K562 (cell line): ENCODE measurements around the gene ZFX.
A peak's percentile ranks its signal among the peaks of the same experiment; 100 is the strongest.

ENCODE experiments used
- ATF1 ChIP-seq, 2 experiments: fragments of 450-650 bp in 1 of 2; IDR thresholded peaks; 2 replicates each; pipeline ENCODE4 v1.6.1; 2016; ENCODE audit warnings: missing compliant biosample characterization in 1 of 2, missing genetic modification characterization in 1 of 2
- CHD4 ChIP-seq: fragments of 200-600 bp; sonication (generic); IDR thresholded peaks from 3 replicates; pipeline ENCODE4 v1.6.1; 2012; ENCODE audit warnings: low read depth, mild to moderate bottlenecking, mixed read lengths, low read length, inconsistent platforms; ENCODE audit not compliant: insufficient read depth, insufficient replicate concordance, poor library complexity, severe bottlenecking
- EGR1 ChIP-seq: fragments of 450-650 bp; conservative IDR thresholded peaks from 2 replicates; pipeline ENCODE4 v1.6.1; 2017; ENCODE audit warnings: mild to moderate bottlenecking
- EZH2 ChIP-seq: IDR thresholded peaks from 2 replicates; pipeline ENCODE4 v1.6.1; 2012; ENCODE audit warnings: low read depth, mild to moderate bottlenecking, inconsistent platforms, low read length, borderline replicate concordance
- NELFE ChIP-seq: IDR thresholded peaks from 2 replicates; pipeline ENCODE4 v1.6.1; 2011; ENCODE audit warnings: mild to moderate bottlenecking; ENCODE audit not compliant: insufficient read depth, insufficient read length
- POLR2A ChIP-seq: fragments of 450-650 bp; conservative IDR thresholded peaks from 2 replicates; pipeline ENCODE4 v1.6.1; 2016
- TF ChIP-seq, protein P1 (sequence below): fragments of 450-650 bp; IDR thresholded peaks from 2 replicates; pipeline ENCODE4 v1.6.1; 2016; ENCODE audit warnings: antibody characterized with exemption
- TF ChIP-seq, protein P2 (sequence below): fragments of 250-450 bp; sonication (Bioruptor Pico); IDR thresholded peaks from 2 replicates; pipeline ENCODE4 v1.5.0; 2020; ENCODE audit warnings: mild to moderate bottlenecking

DNA sequence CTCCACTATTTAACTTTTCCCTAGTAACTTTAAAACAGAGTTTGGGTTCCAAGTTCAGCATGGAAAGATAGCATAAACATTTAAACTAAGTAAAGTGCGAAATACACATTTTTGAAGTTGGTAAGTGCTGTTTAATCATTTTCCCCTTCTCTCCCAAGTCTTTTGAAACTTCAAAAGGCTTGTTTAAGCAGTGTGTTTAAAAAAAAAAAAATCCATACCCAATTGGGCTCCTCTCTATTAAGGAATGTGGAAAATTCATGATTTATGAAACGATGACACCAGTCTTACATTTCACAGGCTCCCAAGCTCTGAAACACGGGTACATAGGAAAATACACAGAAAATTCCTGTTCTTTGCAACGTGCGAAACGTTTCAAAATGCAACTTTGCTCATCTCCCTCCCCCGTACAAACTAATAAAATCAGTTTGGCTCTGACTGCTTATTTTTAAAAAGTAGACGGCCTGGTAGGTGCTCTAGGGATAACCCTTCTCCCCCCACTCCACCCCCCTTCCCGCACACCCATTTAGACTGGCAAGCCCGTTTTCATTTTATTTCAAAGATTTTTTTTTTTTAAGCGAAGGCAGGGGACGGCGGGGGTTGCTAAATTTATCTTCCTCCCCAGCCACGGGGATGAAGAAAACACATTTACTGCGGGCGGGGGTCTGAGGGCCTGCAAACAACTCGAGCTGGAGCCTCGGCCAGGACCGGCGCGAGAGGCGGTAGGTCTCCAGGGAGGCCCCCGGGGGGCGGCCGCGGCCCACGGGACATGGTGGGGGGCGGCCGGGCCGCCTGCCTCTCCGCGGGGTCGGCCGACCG lies 786 bp upstream of the ZFX start:
- no peak for TF ChIP-seq ATF1 (CRISPR knock-in tag; IDR thresholded peaks at IDR 0.05)
- TF ChIP-seq ATF1 (tag; IDR thresholded peaks at IDR 0.05) = no peak
- no peak for TF ChIP-seq NELFE
- peak; percentile 24; the same call in 1 of the 2 replicates for TF ChIP-seq EGR1
- TF ChIP-seq, protein P1, sequence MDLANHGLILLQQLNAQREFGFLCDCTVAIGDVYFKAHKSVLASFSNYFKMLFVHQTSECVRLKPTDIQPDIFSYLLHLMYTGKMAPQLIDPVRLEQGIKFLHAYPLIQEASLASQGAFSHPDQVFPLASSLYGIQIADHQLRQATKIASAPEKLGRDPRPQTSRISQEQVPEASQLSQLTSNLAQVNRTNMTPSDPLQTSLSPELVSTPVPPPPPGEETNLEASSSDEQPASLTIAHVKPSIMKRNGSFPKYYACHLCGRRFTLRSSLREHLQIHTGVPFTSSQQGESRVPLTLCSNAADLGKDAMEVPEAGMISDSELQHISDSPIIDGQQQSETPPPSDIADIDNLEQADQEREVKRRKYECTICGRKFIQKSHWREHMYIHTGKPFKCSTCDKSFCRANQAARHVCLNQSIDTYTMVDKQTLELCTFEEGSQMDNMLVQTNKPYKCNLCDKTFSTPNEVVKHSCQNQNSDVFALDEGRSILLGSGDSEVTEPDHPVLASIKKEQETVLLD = no peak
- no peak for TF ChIP-seq CHD4
- TF ChIP-seq POLR2A = no peak
- no peak for TF ChIP-seq EZH2
- TF ChIP-seq, protein P2, sequence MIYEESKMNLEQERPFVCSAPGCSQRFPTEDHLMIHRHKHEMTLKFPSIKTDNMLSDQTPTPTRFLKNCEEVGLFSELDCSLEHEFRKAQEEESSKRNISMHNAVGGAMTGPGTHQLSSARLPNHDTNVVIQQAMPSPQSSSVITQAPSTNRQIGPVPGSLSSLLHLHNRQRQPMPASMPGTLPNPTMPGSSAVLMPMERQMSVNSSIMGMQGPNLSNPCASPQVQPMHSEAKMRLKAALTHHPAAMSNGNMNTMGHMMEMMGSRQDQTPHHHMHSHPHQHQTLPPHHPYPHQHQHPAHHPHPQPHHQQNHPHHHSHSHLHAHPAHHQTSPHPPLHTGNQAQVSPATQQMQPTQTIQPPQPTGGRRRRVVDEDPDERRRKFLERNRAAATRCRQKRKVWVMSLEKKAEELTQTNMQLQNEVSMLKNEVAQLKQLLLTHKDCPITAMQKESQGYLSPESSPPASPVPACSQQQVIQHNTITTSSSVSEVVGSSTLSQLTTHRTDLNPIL (CRISPR knock-in tag) = no peak
